Right ventricle myocardium inferior (tissue), 1 donor: Measurements from ENCODE around the gene TRIP11. TPM values are rescaled to one million over a fixed set of nuclear protein-coding genes. Genes with fewer than 3 reads are reported as not detected.
"Not testable (repeated sequence)": the region's sequence is repeated elsewhere in the genome, so short reads cannot be mapped to it uniquely, and the experiment has no call there.

Experiments
- ATAC-seq: fragments of 200-7000 bp; cut with Tn5 transposase; one replicate; pipeline ENCODE4 v1.9.1; 2020; ENCODE audit warnings: mild to moderate bottlenecking, moderate library complexity
- DNase-seq: peaks from one replicate; pipeline ENCODE4 v3.0.0; 2021; ENCODE audit errors: missing footprints
- intact Hi-C: fragments of 100-400 bp; cut with DNase I; formaldehyde crosslinking; loops from one replicate; pipeline ENCODE4 v1.11.0; 2022
- long read RNA-seq: library from polyadenylated mRNA; unstranded; transcript quantifications from one replicate; pipeline ENCODE4 v2.0.0, GENCODE V29; 2021
- total RNA-seq: library from RNA; stranded (reverse); fragmentation: NEBNext Ultra II Directional; extraction: Animal tissue kit (Norgen Biotek cat#: 25700); gene quantifications from one replicate; pipeline ENCODE4 v1.2.1, GENCODE V29; 2021
- donor health status: DM: no; HTN: yes; CAD: no; lungs with severe emphysema.

TRIP11 gene
- total RNA-seq, result 51.2 TPM
- long read RNA-seq, full-length matches to known transcripts, result 4 of 13 reads
- long read RNA-seq, partial matches to known transcripts, result 5 of 13 reads
- long read RNA-seq, other reads (novel, unspliced or antisense), result 4 of 13 reads

DNA sequence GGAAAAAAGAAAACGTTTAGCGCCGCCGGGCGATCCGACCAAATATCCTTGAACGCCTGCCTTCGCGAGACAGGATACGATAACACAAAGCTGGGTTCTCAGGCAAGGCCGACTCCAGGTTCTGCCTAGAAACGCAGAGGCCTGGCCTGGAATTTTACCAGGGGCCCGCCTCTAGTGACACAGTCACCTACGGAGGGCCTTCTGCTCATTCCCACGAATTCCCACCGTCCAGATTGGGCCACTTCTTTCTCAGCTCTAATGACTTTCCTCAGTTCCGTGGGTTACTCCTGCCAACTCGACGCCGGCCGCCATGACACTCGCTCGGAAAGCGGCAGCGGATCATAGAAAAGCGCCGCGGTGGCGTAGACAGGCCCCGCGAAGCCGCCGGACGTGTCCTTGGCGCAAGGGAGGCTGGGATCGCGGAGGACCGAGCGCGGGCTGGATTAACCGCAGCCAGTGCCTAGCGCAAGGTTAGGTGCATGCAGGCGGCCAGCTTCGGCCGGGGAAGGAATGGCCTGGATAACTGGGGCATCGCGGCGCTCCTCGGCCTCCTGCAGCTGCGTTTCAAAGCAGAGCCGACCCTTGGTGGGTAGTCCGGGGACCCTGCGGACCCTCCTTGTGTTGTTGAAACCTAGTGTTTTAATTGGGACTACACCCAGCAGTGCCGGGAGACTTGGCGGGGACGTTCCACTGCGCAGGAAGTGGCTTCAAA lies at the start of gene TRIP11:
Gene TRIP11, minus strand, starts transcription at position 341 of the 712 bp plus-strand sequence. CDS start 374 bp downstream, outside the sequence.
- intact Hi-C loops, result loop anchor here (1.0 to 10.0 kb wide), 2 partner anchors 66 to 415 kb away; partner anchors contain the start of gene ATXN3
- DNase-seq, result peak; percentile 98
- ATAC-seq, result peak; percentile 100

DNA sequence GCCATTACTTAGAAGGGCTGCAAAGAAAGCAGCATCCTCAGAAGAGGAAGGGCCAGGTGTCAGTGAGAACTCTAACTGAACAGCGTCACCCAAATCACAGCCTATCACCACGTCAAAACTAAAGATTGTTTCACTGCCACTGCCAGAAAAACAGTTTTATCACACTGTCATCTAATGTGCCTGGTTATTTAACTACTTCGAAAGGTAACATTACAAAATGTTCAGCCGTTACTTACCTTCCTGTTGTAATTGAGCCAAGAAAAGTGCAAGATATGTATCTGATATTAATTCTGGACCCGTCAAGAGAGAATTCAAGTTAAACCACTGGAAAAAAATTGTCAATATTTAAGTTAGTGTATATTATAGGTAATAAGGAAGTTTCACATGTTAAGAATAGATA lies 48.6 kb upstream of the TRIP11 start:
- intact Hi-C loops, result no loop called here

DNA sequence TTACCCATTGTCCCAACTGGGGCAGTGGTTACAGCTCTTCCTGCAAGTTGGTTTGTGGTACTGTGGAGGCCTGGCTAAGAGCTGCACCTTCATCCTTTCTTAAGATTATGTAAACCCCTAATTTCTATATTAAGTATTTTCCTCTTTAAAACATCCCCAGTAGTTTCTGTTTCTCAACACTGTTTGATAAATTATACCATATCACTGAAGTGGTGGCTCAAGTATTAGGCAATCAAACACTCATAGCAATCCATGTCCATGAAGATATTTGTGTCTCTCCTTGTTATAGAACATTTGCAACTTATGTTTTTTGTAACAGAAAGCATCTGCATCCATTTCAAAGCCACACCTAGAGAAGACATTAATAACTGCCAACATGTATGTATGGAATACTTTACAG lies 34.7 kb upstream of the TRIP11 start:
- intact Hi-C loops, result no loop called here
- ATAC-seq, result no peak
- DNase-seq, result no peak

More for the DNA sequence above, 48.6 kb upstream of the TRIP11 start:
- ATAC-seq (no peak), DNase-seq (no peak)

DNA sequence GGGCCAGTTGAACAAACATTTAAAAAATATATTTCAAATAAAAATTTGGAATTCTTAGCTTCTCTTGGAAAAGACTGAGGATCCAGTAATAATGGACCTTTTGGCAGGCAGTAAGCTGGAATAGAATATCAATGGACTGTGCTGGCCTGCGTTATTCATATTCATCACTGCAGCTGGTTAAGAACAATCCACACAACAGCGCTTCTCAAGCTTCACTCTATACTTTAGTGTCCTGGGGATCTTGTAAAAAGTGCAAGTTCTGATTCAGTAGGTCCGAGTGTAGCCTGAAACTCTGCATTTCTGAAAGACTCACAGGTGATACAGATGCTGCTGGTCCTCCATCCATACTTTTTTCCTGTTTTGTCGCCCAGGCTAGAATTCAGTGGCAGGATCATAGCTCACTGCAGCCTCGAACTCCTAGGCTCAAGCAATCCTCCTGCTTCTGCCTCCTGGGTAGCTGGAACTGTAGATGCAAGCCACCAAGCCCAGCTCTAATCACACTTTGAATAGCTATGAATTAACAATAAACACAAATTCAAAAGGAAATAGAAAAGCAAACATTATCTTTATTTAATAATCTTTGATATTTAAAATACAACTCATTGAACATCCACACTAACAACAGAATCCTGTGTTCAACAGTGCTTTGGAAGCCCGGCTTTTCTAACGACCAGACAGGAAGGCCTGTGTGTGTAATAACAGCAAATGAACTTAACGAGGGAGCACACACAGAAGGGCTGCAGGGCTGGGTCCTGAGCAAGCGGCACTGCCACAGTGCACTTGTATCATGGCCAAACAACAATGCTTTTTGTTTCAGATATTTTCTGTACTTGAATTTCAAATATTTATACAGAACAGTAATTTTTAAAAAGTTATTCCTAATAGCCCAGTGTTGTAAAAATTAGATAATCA lies 18.4 kb upstream of the TRIP11 start:
- intact Hi-C loops, result no loop called here
- DNase-seq, result no peak
- no peak for ATAC-seq

DNA sequence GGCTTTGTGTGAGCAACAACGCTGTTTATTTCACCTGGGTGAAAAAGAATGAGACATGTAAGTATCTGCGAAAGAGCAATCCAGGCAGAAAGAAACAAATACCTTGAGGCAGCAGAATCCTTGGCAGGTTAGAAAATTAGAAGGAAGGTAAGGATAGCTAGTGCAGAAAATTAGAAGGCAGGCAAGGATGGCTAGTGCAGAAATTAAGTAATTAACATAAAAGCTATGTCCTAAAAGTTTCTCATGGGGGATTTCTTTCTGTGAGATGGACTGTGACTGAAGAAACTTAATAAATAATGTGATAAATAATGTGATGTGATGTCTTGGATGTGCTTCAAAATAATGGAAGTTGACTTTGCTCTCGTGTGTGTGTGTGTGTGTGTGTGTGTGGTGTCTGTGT lies 9.9 kb upstream of the TRIP11 start:
- ATAC-seq (no peak), DNase-seq (no peak)
- intact Hi-C loops, result no loop called here

DNA sequence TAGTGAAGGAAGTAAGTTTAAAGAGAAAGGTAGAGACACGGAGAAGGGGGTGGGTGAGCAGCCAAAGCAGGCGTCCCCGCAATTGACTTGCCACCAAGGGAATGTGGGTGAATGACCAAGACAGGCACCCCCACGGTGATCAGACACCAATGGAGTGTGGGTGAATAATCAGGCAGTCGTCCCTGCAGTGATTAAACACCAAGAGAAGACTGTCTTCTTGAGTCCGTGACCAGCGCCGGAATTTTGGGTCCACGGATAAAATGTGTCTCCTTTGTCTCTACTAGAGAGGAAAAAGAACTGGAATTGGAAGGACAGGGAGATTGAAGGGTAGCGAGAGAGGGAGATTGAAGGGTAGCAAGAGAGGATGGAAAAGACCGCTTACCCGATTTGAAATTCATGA lies 9.4 kb upstream of the TRIP11 start:
- ATAC-seq, DNase-seq, intact Hi-C loops: not testable (repeated sequence)

DNA sequence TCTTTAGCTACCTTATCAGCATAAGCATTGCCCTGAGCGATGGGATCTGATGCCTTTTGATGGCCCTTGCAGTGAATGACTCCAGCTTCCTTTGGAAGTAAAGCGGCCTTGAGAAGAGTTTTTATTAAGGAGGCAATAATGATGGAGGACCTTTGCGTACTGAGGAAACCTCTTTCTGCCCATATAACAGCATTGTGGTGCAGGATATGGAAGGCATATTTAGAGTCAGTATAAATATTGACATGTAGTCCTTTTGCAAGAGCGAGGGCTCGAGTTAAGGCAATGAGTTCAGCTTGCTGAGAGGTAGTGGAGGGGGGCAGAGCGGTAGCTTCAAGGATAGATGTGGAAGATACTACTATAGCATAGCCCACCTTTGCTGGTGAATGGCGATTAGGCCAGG lies 6.0 kb upstream of the TRIP11 start:
- intact Hi-C loops, ATAC-seq, DNase-seq: not testable (repeated sequence)

DNA sequence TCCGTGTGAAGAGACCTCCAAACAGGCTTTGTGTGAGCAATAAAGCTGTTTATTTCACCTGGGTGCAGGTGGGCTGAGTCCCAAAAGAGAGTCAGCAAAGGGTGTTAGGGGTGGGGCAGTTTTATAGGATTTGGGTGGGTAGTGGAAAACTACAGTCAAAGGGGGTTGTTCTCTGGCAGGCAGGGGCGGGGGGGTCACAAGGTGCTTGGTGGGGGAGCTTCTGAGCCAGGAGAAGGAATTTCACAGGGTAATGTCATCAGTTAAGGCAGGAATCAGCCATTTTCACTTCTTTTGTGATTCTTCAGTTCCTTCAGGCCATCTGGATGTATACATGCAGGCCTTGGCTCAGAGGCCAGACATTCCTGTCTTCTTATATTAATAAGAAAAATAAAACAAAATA lies 1.9 kb upstream of the TRIP11 start:
- ATAC-seq, intact Hi-C loops, DNase-seq: not testable (repeated sequence)

DNA sequence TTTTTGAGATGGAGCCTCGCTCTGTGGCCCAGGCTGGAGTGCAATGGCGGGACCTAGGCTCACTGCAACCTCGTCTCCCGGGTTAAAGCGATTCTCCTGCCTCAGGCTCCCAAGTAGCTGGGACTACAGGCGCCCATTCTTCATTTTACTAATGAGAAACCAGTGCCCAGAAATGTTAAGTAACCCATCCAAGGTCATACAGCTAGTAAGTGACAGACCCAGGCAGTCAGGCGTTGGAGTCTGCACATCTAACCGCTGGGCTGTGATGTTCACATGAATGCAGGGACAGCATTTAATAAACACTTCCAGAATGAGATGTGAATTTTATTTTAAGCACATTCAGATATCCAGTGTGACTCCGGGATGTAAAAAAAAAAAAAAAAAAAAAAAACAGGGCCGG lies 1.3 kb upstream of the TRIP11 start:
- ATAC-seq (no peak), DNase-seq (no peak)
- intact Hi-C loops, result no loop called here

DNA sequence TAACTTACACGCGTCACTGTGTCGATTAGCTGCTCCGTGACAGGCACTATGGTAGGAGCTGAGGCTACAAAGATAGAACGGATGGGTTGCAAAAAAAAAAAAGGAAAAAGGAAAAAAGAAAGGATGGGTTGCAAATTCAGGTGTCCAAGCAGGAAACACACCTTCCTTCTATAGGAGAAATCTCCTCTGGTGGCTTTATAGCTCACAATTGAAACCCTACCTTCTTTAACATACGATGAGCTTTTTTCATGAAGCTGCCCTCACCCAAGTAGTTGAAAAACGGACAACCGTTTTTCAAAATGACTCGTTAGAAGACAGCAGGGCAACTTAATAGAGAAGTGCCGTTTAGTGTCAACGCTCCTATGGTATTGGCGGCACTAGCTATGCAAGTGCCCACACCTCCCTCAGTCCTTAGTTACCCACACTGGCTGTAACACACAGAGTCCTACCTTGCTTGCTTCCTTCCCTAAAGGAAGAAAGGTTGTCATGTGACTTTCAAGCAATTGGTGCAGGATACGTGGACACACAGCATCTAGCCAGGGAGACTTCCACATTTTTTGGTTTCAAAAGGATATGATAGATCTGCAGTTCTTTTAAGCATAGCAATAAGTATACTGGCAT lies 682 bp upstream of the TRIP11 start:
- DNase-seq, result no peak
- peak; percentile 32 for ATAC-seq
- intact Hi-C loops, result loop anchor here (1.0 kb wide), 1 partner anchor 66 kb away; the partner anchor contains the start of gene ATXN3

DNA sequence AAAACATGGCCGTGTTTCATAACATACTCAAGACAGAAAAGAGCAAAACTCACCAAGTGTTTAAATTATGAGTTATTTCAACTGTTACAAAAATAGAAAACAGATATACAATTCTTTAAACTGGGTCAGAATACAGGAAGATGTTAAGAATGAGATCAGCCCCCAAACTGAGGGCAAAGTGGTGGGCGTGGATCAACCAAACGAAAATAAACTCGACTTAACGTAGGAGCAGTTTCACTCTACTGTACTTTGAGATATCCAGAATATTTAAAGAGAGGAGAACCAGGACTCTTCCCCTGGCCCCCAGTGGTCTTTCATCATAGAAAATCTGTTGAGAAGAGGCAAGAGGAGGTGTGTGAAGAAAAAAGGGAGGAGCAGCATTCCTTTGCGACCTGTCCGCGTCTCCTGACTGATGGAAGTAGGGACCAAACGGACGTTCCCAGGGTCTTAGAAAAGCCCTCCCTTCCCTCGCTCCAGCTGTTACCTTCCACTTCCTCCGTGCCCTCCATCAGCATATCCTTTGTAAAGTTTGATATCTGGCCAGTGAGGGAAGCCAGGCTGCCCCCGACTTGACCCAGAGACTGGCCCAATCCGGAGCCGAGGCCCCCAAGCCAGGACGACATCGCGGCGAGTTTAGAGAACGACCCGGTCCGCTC lies 668 bp downstream of the TRIP11 start:
- ATAC-seq (peak; percentile 46), DNase-seq (no peak)
- intact Hi-C loops, result loop anchor here (10.0 kb wide), 1 partner anchor 416 kb away; no protein-coding TSS in a partner anchor

DNA sequence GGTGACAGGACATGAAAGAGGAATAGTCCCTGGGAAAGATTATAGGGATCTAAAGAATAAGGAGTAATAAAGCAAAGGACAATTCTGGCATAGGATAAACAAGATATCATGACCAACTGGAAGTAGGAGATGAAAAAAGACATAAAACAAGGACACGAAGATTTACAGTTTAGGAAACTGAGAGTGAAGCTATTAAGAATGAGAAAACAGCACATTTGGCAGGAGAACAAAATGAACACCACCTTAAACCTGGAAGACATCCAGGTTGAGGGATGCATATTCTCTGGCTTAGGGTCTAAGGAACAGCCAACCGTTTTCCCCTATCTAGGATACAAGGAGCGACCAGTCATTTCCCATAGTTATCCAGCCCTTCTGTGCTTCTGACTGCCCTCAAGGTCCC lies 1.9 kb downstream of the TRIP11 start:
- DNase-seq (no peak), ATAC-seq (no peak)
- intact Hi-C loops, result loop anchor here (10.0 kb wide), 1 partner anchor 417 kb away; no protein-coding TSS in a partner anchor

DNA sequence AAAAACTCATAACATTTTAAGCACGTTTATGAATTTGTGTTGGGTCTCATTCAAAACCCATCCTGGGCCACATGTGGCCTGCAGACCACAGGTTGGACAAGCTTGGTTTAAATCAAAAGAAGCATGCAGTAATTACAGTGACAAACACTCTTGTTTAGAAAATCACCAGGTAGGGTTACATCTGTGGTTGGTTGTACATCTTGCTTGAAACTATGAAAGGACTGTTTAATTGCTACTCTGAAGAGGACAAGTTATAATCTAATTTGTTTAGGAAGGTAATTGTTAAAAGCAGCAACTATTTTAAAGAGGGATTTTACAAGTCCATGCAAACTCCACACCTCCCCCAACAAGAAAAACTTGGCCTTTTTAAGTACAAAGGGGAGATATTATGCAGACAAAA lies 4.0 kb downstream of the TRIP11 start:
- no peak for DNase-seq
- no peak for ATAC-seq
- intact Hi-C loops, result loop anchor here (10.0 kb wide), 1 partner anchor 419 kb away; no protein-coding TSS in a partner anchor

DNA sequence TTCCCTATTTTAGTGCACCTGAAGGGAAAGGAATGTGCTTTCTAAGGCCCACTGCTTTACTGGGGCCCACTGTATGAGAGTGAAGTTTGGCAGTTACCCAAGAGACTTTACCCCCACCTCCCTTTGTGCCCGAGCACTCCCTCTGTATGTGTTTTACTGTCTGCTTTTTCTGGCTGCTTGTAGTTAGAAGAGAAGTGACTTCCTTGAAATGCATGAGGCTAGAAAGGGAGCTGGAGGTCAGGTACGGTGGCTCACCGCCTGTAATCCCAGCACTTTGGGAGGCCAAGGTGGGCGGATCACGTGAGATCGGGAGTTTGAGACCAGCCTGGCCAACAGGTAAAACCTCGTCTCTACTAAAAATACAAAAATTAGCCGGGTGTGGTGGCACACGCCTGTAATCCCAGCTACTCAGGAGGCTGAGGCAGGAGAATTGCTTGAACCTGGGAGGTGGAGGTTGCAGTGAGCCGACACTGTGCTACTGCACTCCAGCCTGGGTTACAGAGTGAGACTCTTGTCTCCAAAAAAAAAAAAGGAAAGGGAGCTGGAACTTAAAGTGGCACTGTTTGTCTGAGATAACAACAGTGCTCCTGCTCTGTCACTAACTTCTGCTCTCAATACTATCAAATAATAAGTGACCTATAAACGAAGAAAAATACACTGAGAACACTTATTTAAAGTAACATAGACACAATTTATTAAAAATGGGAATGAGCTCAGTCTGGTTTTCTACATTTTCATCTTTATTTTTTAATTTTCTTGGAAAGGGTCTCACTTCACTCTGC lies 5.8 kb downstream of the TRIP11 start:
- no peak for DNase-seq
- no peak for ATAC-seq
- intact Hi-C loops, result loop anchor here (10.0 kb wide), 1 partner anchor 421 kb away; no protein-coding TSS in a partner anchor

DNA sequence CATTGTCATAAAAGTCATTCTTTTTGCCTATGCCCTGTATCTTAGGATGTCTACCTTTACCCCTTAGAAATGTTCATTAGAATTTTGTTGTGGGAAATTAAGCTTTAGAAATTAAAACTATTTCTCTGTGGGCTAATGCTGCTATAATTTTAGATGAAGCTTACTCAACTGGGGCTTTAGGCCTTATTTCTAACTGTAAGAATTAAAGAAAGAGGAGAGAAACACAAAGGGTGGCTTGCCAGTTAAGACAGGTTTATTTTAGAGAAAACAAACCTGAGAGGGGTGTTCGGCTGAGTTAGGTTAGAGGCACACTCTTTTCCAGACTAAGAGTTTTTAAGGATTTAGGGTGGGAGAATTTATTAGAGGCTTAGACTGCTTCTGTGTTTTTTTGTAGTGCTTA lies 6.4 kb downstream of the TRIP11 start:
- no peak for ATAC-seq
- intact Hi-C loops, result loop anchor here (10.0 kb wide), 1 partner anchor 421 kb away; no protein-coding TSS in a partner anchor

DNA sequence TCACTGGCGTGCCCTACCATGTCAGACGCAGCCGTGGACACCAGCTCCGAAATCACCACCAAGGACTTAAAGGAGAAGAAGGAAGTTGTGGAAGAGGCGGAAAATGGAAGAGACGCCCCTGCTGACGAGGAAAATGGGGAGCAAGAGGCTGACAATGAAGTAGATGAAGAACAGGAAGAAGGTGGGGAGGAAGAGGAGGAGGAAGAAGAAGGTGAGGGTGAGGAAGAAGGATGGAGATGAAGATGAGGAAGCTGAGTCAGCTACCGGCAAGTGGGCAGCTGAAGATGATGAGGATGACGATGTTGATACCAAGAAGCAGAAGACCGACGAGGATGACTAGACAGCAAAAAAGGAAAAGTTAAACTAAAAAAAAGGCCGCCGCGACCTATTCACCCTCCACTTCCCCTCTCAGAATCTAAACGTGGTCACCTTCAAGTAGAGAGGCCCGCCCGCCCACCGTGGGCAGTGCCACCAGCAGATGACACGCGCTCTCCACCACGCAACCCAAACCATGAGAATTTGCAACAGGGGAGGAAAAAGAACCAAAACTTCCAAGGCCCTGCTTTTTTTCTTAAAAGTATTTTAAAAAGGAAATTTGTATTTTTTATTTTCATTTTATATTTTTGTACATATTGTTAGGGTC lies 13.2 kb downstream of the TRIP11 start:
- ATAC-seq (no peak), DNase-seq (no peak)
- intact Hi-C loops, result no loop called here

More for the DNA sequence above, 6.4 kb downstream of the TRIP11 start:
- no peak for DNase-seq

DNA sequence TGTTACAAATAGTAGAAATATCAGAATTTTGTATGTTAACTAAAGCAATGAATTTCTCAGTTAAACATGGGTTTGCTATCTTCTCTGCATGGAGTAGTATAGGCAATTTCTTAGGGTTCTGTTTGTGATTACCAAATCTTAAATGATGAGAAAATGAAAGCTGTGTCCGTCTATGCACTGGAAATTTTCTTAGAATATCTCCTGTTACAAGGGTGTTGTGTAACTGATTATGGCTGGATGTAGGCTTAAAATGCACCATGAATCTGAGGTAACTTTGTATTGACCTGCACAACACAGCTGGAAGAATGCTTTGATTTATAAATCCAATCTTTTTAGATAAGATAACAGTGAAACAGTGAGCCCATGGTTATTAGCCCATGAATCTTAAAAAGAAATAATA lies 17.8 kb downstream of the TRIP11 start:
- intact Hi-C loops, result no loop called here
- ATAC-seq (no peak), DNase-seq (no peak)
